ENCODE data around the gene SPATA19. TPM values are rescaled to one million over a fixed set of nuclear protein-coding genes. Genes with fewer than 3 reads are reported as not detected.

SPATA19 gene
- total and polyA plus RNA-seq, 12 donors: 0.06 to 0.31 (median 0.30) TPM; not detected in 9

- peaks cover 0 to 7% (median 0%) of the 10 kb centered on the region in 11 donors for H3K9me3 ChIP-seq
- intact Hi-C loops (cut with DNase I): no loop called here
- WGBS, 2 donors: 93 to 94% methylated on average over 8 of the region's 8 CpGs
- ATAC-seq (no peak), DNase-seq (no peak)
- H3K36me3 ChIP-seq: no peaks in the 10 kb centered on the region
- TF ChIP-seq CTCF (IDR thresholded peaks at IDR 0.05): no peak
- no peak overlapping the region for H3K27ac ChIP-seq
- no peaks in the 10 kb centered on the region for H3K4me1 ChIP-seq
- no peak overlapping the region for H3K4me3 ChIP-seq
- peaks cover 0 to 14% (median 0%) of the 10 kb centered on the region in 7 donors for H3K27me3 ChIP-seq
Measured at GRCh38 chr11:133800666-133801065, 44.6 kb downstream of the SPATA19 start.

- Histone ChIP-seq H3K36me3 (no peaks in the 10 kb centered on the region), H3K4me3 (no peak overlapping the region), H3K27ac (no peak overlapping the region), H3K9me3 (peaks cover 0 to 28% (median 11%) of the 10 kb centered on the region in 11 donors), H3K4me1 (no peaks in the 10 kb centered on the region), H3K27me3 (peaks cover 0 to 14% (median 0%) of the 10 kb centered on the region in 7 donors)
- ATAC-seq (no peak), DNase-seq (no peak)
- WGBS, 2 donors: 57 to 61% methylated on average over 6 of the region's 6 CpGs
- no peak for TF ChIP-seq CTCF (IDR thresholded peaks at IDR 0.05)
- intact Hi-C loops (cut with DNase I): no loop called here
Measured at GRCh38 chr11:133797554-133797953, 47.8 kb downstream of the SPATA19 start.

GRCh38 chr11:133796043-133796795 is 49.1 kb downstream of the SPATA19 start:
- DNase-seq (no peak), ATAC-seq (no peak)
- H3K27ac ChIP-seq: no peak overlapping the region
- H3K36me3 ChIP-seq: no peaks in the 10 kb centered on the region
- peaks cover 0 to 28% (median 11%) of the 10 kb centered on the region in 11 donors for H3K9me3 ChIP-seq
- H3K27me3 ChIP-seq: peaks cover 0 to 16% (median 0%) of the 10 kb centered on the region in 7 donors
- intact Hi-C loops (cut with DNase I): no loop called here
- H3K4me3 ChIP-seq: no peak overlapping the region
- no peak for TF ChIP-seq CTCF (IDR thresholded peaks at IDR 0.05)
- H3K4me1 ChIP-seq: no peaks in the 10 kb centered on the region
- WGBS, 2 donors: 90 to 91% methylated on average over 10 of the region's 10 CpGs

- no peak overlapping the region for H3K4me3 ChIP-seq
- H3K9me3 ChIP-seq: peaks cover 0 to 28% (median 11%) of the 10 kb centered on the region in 11 donors
- H3K27ac ChIP-seq: no peak overlapping the region
- ATAC-seq (no peak), DNase-seq (no peak)
- 90 to 91% methylated on average over 2 of the region's 2 CpGs for WGBS, 2 donors
- peaks cover 0 to 26% (median 0%) of the 10 kb centered on the region in 7 donors for H3K27me3 ChIP-seq
- TF ChIP-seq CTCF (IDR thresholded peaks at IDR 0.05): no peak
- no peaks in the 10 kb centered on the region for H3K4me1 ChIP-seq
- H3K36me3 ChIP-seq: no peaks in the 10 kb centered on the region
- intact Hi-C loops (cut with DNase I): no loop called here
Measured at GRCh38 chr11:133795088-133795487, 50.2 kb downstream of the SPATA19 start.
